ENCODE measurements around the gene ZMIZ1. TPM values are rescaled to one million over a fixed set of nuclear protein-coding genes. Genes with fewer than 3 reads are reported as not detected.

Gene ZMIZ1
- total RNA-seq, 2 donors from 2014 or later = 51.4 to 58.0 TPM

- intact Hi-C loops (cut with DNase I) = loop anchor here (5.0 to 10.0 kb wide), 3 partner anchors 42 to 175 kb away; no protein-coding TSS in a partner anchor
- ATAC-seq (peak; percentile 47 to 71), DNase-seq (peak; percentile 92)
These were observed 81.1 kb downstream of the ZMIZ1 start for GRCh38 chr10:79149662-79150443.

- intact Hi-C loops (cut with DNase I) = loop anchor here in 1 of 2 donors (5.0 to 10.0 kb wide), 2 partner anchors 42 to 176 kb away; no protein-coding TSS in a partner anchor
These were observed 81.6 kb downstream of the ZMIZ1 start for GRCh38 chr10:79150444-79150754.

GRCh38 chr10:79152423-79152817, 83.7 kb downstream of the ZMIZ1 start:
- no peak for ATAC-seq
- intact Hi-C loops (cut with DNase I) = loop anchor here in 1 of 2 donors (5.0 to 10.0 kb wide), 2 partner anchors 40 to 178 kb away; no protein-coding TSS in a partner anchor
- peak; percentile 64 for DNase-seq

More at GRCh38 chr10:79150444-79150754, 81.6 kb downstream of the ZMIZ1 start:
- ATAC-seq (no peak), DNase-seq (no peak)

- ATAC-seq (peak; percentile 1 to 25), DNase-seq (peak; percentile 87)
- intact Hi-C loops (cut with DNase I) = loop anchor here in 1 of 2 donors (5.0 to 10.0 kb wide), 2 partner anchors 39 to 179 kb away; no protein-coding TSS in a partner anchor
These were observed 85.0 kb downstream of the ZMIZ1 start for GRCh38 chr10:79153745-79154144.

- intact Hi-C loops (cut with DNase I) = loop anchor here in 1 of 2 donors (10.0 kb wide), 1 partner anchor 181 kb away; no protein-coding TSS in a partner anchor
- ATAC-seq = peak in 1 of 2 donors; percentile 21
- DNase-seq = peak; percentile 67
These were observed 86.7 kb downstream of the ZMIZ1 start for GRCh38 chr10:79155301-79156081.

GRCh38 chr10:79156334-79157274, 87.8 kb downstream of the ZMIZ1 start:
- DNase-seq (no peak), ATAC-seq (no peak)
- intact Hi-C loops (cut with DNase I) = loop anchor here in 1 of 2 donors (10.0 kb wide), 1 partner anchor 182 kb away; no protein-coding TSS in a partner anchor

- intact Hi-C loops (cut with DNase I) = loop anchor here in 1 of 2 donors (10.0 kb wide), 1 partner anchor 183 kb away; no protein-coding TSS in a partner anchor
- ATAC-seq = peak in 1 of 2 donors; percentile 9
- DNase-seq = no peak
These were observed 89.2 kb downstream of the ZMIZ1 start for GRCh38 chr10:79158004-79158340.

GRCh38 chr10:79158402-79159097, 89.8 kb downstream of the ZMIZ1 start:
- intact Hi-C loops (cut with DNase I) = loop anchor here in 1 of 2 donors (10.0 kb wide), 1 partner anchor 184 kb away; no protein-coding TSS in a partner anchor
- no peak for DNase-seq
- ATAC-seq = peak in 1 of 2 donors; percentile 2

- intact Hi-C loops (cut with DNase I) = loop anchor here in 1 of 2 donors (10.0 kb wide), 1 partner anchor 184 kb away; no protein-coding TSS in a partner anchor
- DNase-seq = peak; percentile 72
- peak; percentile 10 to 66 for ATAC-seq
These were observed 90.4 kb downstream of the ZMIZ1 start for GRCh38 chr10:79159141-79159651.

- DNase-seq (peak; percentile 84), ATAC-seq (peak; percentile 56 to 67)
- intact Hi-C loops (cut with DNase I) = loop anchor here in 1 of 2 donors (10.0 kb wide), 1 partner anchor 185 kb away; no protein-coding TSS in a partner anchor
These were observed 91.0 kb downstream of the ZMIZ1 start for GRCh38 chr10:79159785-79160184.

- intact Hi-C loops (cut with DNase I) = no loop called here
- DNase-seq (no peak), ATAC-seq (no peak)
These were observed 91.4 kb downstream of the ZMIZ1 start for GRCh38 chr10:79160191-79160590.

GRCh38 chr10:79161557-79161956, 92.8 kb downstream of the ZMIZ1 start:
- intact Hi-C loops (cut with DNase I) = no loop called here
- DNase-seq = no peak
- no peak for ATAC-seq

- intact Hi-C loops (cut with DNase I) = no loop called here
- DNase-seq = no peak
- ATAC-seq = no peak
These were observed 93.3 kb downstream of the ZMIZ1 start for GRCh38 chr10:79162022-79162421.

GRCh38 chr10:79162861-79163665, 94.3 kb downstream of the ZMIZ1 start:
- DNase-seq (no peak), ATAC-seq (no peak)
- intact Hi-C loops (cut with DNase I) = no loop called here

- DNase-seq (no peak), ATAC-seq (no peak)
- intact Hi-C loops (cut with DNase I) = no loop called here
These were observed 94.9 kb downstream of the ZMIZ1 start for GRCh38 chr10:79163666-79163975.

GRCh38 chr10:79164075-79164474, 95.3 kb downstream of the ZMIZ1 start:
- intact Hi-C loops (cut with DNase I) = no loop called here
- DNase-seq (no peak), ATAC-seq (no peak)

Data from left cardiac atrium (tissue), 4 donors.